NCI-H446 (cell line): Measurements from ENCODE around the gene CBR1.
"Not testable (repeated sequence)": the region's sequence is repeated elsewhere in the genome, so short reads cannot be mapped to it uniquely, and the experiment has no call there.

Source experiments
- DNase-seq, 2 experiments: peaks; one replicate each; lab custom pipeline; 2025; lab: John Stamatoyannopoulos, UW

CBR1 gene

DNA sequence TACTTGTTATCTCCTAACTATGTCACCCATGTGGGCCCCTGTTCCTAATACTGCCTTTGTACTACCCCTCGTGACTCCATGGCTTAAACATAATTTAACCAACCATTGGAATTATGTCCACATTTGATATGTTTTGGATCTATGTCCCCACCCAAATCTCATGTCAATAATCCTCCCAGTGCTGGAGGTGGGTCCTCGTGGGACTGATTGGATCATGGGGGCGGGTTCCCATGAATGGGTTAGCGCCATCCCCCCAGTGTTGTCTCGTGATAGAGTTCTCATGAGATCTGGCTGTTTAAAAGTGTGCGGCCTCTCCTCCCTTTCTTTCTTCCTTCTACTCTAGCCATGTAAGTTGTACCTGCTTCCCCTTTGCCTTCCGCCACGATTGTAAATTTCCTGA lies 9.8 kb downstream of the CBR1 start:
- no peak for DNase-seq

DNA sequence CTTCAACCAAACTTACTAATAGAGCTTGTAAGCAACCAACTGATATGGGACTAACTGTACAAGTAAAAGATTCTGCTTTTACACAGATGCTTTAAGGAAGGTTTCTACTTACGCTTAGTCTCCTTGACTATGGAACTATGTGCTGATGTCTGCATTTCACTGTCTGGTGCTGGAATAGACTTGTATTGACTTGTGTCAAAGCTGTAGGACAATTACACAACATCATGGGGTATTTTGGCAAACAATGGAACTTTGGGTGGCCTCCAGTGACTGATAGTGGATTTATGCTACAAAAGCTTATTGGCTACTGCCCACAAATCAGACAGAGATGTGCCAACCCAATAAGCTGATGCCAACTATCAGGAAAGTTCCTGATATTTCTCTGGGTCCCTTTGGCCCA lies 10.6 kb downstream of the CBR1 start:
- no peak for DNase-seq

DNA sequence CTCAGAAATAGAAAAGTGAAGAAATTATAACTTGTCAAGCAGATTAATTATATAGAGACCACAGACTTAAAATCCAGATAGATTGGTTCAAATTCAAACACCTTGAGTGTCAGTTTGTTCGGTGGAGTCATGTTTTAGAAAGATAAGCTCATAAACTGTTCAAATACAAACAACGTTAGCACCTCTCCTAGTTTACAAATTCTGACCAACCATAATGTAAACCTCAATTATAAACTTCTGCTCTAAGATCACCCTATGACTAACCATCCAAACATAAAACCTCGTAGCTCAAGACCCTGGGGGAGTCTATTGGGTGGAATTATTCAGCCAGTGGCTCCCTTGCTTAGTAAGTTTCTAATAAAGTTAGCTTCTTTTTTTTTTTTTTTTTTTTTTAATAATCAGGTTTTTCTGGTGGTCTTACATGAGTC lies 12.4 kb downstream of the CBR1 start:
- DNase-seq, result no peak

DNA sequence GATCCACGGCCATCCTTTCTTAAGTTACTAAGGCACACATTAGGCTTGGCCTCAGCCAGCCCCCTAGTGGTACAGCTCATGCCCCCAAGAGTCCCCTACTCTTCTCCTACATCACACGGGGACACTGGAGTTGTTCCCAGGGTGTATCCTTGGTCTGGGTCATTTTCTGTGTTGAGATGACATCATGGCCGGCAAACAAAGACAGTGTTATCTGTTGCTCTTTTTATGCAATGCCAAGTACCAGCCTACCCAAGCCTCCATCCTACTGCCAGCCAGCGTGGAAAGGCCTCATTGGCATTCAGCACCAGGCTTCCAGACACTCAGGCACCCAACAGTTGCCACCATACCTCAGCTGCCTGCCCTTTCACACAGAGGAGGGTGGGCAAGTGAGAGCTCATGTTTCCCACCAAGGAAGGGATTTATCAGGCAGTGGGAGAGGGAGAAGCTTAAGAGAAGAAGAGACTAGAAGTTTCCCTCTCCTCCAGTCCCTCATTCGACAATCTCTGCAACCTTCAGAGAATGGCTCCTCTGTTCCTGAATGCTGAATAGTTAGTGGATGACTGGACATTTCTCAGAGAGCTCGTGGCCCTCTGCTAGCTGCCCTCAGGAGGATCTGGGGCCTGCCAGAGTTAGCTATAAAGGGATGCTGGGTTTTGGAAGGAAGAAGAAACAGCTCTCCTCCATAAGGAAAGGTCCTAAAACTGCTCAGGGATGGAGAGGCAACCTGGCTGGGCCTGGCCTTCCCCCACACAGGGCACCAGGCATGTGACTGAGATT lies 17.7 kb downstream of the CBR1 start:
- DNase-seq, result no peak

DNA sequence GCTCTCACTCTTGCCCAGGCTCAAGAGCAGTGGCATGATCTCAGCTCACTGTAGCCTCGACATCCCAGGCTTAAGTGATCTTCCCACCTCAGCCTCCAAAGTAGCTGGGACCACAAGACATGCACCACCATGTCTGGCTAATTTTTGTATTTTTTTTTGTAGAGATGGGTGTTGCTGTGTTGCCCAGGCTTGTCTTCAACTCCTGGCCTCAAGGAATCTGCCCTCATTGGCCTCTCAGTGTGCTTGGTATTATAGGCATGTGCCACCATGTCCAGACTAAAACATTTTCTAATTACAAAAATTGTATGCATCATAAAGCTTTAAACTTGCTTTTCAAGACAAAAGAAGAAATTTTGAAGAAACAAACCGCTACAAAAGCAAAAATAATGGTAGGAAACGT lies 20.1 kb downstream of the CBR1 start:
- DNase-seq, result no peak

DNA sequence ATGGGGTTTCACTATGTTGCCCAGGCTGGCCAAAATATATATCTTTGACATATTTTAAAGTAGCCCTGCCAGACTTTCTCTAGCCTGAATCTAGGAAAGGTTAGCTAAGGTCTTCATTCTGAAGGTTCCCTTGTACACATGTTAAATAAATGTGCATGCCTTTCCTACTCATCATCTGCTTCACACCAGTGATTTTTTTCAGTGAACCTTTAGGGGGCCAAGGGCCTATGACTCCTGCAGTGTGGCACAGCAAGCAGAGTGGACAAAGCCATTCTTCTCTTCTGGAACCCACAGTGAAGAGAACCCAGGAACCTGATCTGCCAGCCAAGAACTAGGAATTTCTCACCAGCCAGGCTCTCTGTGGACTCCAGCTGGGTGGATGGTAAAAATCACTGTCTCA lies 22.9 kb downstream of the CBR1 start:
- DNase-seq, result no peak

DNA sequence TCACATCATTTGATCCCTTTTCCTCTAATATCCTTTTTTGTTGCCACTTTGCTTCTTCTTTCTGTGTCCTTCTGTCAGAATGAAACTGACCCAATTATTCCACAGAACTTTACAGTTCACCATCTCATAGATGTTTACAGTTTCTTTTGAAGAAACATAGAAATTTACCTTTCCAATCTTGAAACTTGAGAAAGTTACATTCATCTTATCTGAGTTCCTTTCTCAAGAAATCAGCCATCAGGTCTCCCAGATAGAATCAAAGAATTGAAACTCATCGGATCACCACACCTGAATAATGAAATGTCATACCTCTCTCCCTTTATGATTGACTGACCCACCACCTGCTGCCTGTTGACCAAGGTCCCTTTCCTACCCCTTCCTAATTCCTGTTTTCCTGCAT lies 23.7 kb downstream of the CBR1 start:
- DNase-seq, result no peak

DNA sequence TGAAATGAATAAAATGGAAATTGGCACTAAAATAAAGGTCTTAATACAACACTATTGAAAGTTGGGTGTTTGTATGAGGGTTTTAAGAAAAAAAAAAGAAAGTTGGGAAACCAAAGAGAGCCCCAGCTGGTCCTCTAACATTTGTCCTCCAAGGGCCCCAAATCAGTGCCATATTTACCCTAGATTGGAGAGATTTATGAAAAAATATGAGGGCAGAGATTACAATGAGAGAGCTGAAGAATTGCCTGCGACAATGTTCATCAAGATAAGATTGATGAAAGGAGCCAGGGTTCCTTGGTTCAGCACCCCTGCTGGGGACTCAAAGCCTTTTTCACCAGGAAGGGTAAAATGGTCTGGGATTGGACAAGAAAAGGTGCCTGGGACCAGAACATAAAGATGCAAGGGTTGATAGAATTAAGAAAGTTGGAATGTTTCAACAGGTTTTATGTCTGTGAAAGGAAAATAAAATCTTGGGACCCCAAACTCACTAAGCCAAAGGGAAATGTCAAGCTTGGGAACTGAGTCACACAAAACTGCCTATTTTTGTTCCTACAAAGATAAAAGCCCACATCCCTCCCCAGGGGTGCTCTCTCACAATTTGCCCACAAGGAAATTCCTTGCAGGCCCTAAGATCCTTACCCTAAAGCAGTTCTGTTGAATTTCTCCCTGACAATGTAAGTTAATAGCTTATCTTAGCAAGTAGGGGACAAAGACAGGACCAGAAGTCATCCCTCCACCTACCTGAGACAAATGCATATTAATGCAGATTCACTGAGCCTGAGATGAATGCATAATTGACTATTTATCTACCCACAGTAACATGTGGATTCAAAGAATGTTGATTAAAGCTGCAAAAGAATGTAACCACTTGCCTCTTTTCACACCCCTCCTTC lies 26.8 kb downstream of the CBR1 start:
- no peak for DNase-seq

DNA sequence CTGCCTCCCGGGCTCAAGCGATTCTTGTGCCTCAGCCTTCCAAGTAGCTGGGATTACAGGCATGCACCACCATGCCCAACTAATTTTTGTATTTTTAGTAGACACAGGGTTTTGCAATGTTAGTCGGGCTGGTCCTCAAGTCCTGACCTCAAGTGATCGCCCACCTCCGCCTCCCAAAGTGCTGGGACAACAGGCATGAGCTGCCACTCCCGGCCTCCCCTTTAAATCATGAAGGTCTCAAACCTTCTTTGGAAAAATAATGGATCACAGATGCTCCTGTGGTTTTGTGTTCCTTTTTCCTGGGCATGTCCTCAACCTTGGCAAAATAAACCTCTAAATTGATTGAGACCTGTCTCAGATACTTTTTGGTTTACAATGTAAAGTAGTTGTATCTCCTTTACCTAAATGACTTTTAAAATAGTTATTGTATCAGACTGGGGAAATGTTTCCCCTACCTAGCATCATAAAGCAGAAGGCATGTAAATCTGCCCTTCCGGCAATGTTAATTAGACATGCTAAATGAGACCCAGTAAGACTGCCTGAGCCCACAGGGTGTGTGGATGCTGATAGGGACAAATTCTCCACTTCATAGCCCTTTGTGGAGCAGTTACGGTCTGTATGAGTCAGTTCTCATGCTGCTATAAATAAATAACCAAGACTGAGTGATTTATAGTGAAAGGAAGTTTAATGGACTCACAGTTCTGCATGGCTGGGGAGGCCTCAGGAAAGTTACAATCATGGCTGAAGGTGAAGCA lies 27.8 kb downstream of the CBR1 start:
- DNase-seq, result no peak

DNA sequence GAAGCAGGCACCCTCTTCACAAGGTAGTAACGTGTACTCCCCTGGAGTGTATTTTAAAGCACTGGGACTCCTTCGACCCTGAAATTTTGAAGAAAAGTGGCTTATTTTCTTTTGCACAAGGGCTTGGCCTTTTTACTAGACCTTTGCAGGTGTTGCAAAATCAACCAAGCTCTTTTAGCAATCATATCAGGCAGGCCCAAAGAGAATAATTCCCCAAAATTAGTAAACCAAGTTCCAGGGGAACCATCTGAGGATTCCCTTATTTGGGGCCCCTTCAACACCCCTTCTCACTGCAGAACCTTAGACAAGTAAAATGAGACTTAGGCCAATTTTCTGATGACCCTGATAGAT lies 28.3 kb downstream of the CBR1 start:
- DNase-seq, result no peak

DNA sequence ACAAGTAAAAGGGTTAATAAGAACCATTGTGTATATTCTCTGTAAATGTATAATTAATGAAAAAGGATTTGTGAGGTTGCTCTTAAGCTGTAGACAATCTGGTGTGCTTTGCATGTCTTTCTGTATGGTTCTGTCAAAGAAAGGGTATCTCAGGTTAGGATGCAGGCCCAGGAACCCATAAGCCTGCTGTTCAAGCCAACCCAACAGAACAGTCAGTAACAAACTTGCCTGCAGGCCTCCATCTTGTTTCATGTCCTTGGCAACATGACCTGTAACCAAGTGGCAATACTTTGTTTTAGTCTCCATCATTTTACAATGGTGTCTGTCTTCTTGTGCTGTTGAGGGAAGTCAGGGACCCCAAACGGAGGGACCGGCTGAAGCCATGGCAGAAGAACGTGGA lies 29.2 kb downstream of the CBR1 start:
- no peak for DNase-seq

DNA sequence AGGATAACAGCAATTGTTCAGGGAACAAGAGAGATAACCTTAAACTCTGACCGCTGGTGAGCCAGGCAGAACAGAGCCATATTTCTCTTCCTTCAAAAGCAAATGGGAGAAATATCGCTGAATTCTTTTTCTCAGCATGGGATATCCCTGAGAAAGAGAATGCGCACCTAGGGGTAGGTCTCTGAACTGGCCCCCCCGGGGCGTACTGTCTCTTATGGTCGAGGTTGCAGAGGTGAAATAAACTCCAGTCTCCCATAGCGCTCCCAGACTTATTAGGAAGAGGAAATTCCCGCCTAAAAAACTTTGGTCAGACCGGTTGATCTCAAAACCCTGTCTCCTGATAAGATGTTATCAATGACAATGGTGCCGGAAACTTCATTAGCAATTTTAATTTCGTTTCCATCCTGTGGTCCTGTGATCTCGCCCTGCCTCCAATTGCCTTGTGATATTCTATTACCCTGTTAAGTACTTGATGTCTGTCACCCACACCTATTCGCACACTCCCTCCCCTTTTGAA lies 29.9 kb downstream of the CBR1 start:
- DNase-seq, result not testable (repeated sequence)

DNA sequence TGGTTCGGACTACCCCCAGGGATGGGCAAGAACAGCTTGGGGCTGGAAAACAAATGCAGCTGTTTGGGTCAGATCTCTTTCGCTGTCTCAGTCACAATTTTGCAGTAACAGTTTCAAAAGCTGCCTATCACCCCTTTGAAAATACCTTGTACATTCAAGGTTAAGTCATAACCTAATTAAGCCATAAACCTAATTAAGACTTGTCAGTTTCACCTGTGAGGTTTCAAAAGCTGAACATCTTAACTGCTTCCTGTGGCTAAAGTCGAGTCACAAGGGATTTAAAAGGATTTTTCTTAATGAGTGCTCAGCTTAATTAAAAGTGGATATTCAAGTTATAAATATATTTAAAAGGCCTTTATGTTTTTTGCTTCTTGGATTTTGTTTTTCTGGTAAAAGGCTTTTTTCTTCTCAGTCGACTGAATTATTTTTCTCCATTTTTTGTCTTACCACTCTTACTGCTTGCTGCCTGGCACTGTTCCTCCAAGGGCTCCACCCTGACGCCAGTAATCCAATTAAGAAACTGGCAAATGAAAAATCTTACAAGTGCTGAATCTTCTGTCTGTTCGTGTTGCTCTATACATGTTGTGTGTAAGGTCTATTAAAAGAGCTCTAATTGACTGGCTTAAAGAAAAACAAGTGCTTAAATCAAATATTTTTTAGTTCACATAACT lies 31.3 kb downstream of the CBR1 start:
- no peak for DNase-seq

DNA sequence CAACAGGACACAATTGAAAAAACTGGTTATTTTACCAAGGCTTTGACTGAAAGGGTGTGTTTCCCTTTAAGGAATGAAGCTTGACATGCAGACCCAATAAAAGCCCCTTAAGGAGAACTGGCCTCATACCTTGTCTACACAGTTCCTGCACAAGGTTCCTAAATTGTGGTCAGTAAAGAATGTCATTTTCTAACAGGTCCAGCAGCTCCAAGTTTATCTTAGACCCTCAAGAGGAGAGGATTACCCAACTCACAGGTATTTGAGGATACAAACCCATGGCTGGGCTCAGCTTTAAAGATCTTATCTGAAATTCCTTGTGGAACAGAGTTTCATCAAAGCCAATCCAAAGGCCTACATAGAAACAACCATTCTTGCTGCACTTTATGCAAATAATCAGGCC lies 33.6 kb downstream of the CBR1 start:
- no peak for DNase-seq

DNA sequence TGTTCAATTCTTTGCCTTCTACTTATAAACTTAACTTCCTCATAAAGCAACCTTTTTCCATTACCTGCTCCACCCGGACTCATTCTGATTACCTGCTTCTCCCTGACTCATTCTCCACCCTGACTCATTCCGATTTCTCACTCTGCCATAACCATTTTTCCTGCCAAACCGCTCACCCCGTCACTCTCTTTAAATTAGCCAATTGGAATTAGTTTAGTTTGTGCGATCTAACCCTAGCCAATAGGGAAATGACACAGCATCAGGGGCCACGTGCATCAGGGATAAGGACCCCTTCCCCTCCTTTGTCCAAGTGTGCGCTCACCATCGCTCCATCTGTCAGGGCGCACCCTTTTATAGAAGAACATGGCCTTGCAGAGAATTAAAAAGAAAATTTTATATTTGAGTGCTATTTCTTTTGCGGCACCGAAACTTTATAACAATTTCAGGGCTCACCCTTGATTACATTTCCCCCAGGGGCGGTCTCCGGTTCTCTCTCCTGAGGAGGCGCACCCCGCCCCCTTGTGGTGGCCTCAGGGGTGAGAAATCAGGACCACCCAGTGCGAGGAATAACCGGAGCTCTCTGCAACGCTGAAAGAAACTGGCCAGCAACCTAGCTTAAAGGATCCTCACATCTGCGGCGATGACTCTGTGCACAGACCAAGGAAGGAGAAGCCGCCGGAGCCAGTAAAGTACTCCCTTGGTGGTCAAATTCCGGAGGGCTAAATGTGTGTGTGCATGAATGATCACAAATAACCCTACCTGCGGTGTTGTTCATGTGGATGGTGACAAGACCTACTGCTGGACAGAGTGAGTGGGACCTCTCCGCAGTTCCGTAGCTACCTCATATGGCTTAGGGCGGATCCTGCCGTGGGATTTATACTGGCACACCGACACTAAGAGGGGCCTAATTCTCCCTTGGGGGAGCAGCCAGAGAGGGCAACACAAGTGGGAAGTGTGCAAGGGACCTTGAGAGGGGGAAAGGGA lies 34.8 kb downstream of the CBR1 start:
- DNase-seq, result no peak

DNA sequence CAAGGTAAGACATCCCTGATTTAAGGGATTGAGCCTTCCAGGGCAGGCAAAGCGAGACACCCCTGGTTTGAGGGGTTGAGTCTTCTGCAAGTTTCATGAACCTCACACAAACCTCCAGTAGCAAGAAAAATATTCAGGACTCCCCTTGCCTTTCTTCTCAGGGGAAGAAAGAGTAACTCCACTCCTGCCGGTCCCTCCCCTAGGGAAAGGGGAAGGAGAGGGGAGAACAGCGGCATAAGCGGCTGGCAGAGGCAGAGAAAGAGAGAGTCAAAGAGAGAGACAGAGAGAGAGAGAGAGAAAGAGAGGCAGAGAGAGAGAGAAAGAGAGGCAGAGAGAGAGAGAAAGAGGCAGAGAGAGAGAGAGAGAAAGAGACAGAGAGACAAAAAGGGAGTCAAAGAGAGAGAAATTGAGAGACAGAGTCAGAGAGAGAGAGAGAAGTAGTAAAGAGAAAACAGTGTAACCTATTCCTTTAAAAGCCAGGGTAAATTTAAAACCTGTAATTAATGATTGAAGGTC lies 35.6 kb downstream of the CBR1 start:
- DNase-seq, result no peak

DNA sequence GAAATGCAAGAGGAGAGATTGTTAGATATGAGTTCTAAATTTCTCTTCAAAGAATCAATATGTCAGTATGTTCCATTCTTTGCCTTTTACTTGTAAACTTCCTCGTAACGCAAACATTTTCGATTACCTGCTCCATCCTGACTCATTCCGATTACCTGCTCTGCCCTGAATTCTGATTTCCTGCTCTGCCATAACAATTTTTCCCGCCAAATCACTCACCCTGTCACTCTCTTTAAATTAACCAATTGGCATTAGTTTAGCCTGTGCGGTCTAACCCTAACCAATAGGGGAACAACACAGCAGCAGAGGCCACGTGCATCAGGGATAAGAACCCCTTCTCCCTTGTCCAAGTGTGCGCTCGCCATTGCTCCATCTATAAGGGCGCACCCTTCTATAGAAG lies 40.0 kb downstream of the CBR1 start:
- no peak for DNase-seq

DNA sequence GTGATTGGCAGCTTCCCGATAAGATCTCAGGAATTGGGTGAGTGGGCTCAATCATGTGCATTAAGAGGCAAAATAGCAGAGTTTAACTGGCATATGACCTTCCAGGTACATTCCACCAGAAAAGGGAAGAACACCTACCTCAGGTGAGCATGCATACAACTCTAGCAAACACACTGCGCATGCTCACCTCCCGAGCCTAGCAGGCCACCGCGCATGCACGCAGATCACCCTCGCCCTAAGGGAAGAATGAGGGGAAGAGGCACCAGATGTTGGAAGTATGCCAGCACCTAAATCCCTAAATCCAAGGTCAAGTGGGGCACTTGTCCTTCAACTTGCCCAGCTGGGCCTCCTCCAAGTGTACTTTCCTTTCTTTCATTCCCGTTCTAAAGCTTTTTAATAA lies 41.4 kb downstream of the CBR1 start:
- DNase-seq, result no peak

DNA sequence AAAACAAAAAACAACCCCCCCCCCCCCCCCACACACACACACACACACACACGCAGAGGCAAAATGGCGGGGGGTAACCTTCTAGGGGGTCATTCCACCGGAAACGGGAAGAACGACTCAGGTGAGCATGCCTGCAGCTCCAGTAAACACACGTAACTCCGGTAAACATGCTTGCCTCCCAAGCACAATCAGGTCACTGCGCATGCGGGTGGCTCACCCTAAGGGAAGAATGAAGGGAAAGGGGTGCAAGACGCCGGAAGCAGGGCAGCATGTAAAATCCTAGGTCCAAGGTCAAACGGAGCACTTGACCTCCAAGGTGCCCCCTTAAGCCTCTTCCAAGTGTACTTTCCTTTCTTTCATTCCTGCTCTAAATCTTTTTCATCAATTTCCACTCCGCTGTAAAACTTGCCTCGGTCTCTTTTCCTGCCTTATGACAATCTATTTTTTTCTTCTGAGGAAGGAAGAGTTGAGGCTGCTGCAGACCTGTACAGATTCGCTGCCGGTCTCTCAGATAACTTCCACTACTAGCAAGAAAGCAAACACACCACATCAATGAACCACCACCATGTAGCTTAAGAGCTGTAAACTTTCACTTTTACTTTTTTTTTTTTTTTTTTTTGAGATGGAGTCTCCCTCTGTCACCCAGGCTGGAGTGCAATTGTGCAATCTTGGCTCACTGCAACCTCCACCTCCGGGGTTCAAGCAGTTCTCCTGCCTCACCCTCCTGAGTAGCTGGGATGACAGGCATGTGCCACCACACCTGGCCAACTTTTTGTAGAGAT lies 44.0 kb downstream of the CBR1 start:
- no peak for DNase-seq
